H1 (cell line): ENCODE measurements around the gene KCNQ1. TPM values are rescaled to one million over a fixed set of nuclear protein-coding genes. Genes with fewer than 3 reads are reported as not detected.
A peak's percentile ranks its signal among the peaks of the same experiment; 100 is the strongest.

Experiments used
- CTCF ChIA-PET: fragments of 300-600 bp; sonication (Branson Sonifier 250); formaldehyde crosslinking; loops from one replicate; lab custom pipeline; 2021; ENCODE audit not compliant: partially characterized antibody; lab: Charles Lee
- POLR2A ChIA-PET: fragments of 300-600 bp; sonication (Branson Sonifier 250); formaldehyde crosslinking; loops from one replicate; lab custom pipeline; 2021; ENCODE audit warnings: inconsistent platforms; ENCODE audit not compliant: partially characterized antibody; lab: Charles Lee
- DNase-seq, 2 experiments: peaks; one replicate each; pipeline versions ENCODE4 v3.0.0 to v3.0.0-alpha.2; 2010 to 2022; ENCODE audit warnings: low spot score in 2 of 2, low read depth in 1 of 2, mixed read lengths in 1 of 2
- FAIRE-seq: peaks from 2 replicates; lab custom pipeline; 2011; peaks lifted over from hg19 to GRCh38; lab: Jason Lieb, UNC
- H2AFZ ChIP-seq: 2 replicates; pipeline ENCODE4 v1.8.1; 2012; ENCODE audit warnings: low read length, inconsistent platforms
- H2AK5ac ChIP-seq: 2 replicates; pipeline ENCODE4 v1.6.1; 2013; ENCODE audit warnings: low read depth, low read length
- H2BK120ac ChIP-seq: replicated peaks from 2 replicates; pipeline ENCODE3; 2013; ENCODE audit warnings: low read depth, low read length, inconsistent platforms
- H2BK12ac ChIP-seq: 2 replicates; pipeline ENCODE4 v1.6.1; 2013; ENCODE audit warnings: low read depth, low read length
- H2BK15ac ChIP-seq: 2 replicates; pipeline ENCODE4 v1.6.1; 2013; ENCODE audit warnings: low read length
- H2BK20ac ChIP-seq: 2 replicates; pipeline ENCODE4 v1.6.1; 2013; ENCODE audit warnings: low read length
- H2BK5ac ChIP-seq: 2 replicates; pipeline ENCODE4 v1.6.1; 2013; ENCODE audit warnings: low read depth, low read length
- H3K14ac ChIP-seq: 2 replicates; pipeline ENCODE4 v1.6.1; 2013; ENCODE audit warnings: inconsistent platforms; ENCODE audit not compliant: insufficient read length
- H3K18ac ChIP-seq: 2 replicates; pipeline ENCODE4 v1.6.1; 2013; ENCODE audit warnings: low read length; ENCODE audit errors: extremely low read depth
- H3K23ac ChIP-seq: 2 replicates; pipeline ENCODE4 v1.6.1; 2013; ENCODE audit warnings: inconsistent platforms; ENCODE audit not compliant: insufficient read length
- H3K23me2 ChIP-seq: 2 replicates; pipeline ENCODE4 v1.6.1; 2013; ENCODE audit warnings: low read depth, low read length
- H3K27ac ChIP-seq: 2 replicates; pipeline ENCODE4 v1.6.1; 2011; ENCODE audit warnings: low read depth, low read length, inconsistent platforms
- H3K27me3 ChIP-seq, 4 experiments: replicated peaks in 1 of 4; 1 replicate in 1 of 4; 2 replicates in 3 of 4; pipeline versions ENCODE4 v1.6.1 to v1.8.1; 2011 to 2013; ENCODE audit warnings: low read length in 3 of 4, mild to moderate bottlenecking in 3 of 4, inconsistent platforms in 2 of 4, mixed read lengths in 2 of 4, moderate library complexity in 1 of 4; ENCODE audit not compliant: control insufficient read depth in 3 of 4, insufficient read depth in 3 of 4; ENCODE audit errors: extremely low read depth in 1 of 4
- H3K36me3 ChIP-seq, 4 experiments: 2 replicates each; pipeline versions ENCODE4 v1.6.1 to v1.8.1; 2011 to 2013; ENCODE audit warnings: mild to moderate bottlenecking in 4 of 4, low read length in 3 of 4, moderate library complexity in 2 of 4, control low read depth in 1 of 4, inconsistent platforms in 1 of 4; ENCODE audit not compliant: insufficient read depth in 4 of 4, control insufficient read depth in 2 of 4
- H3K4ac ChIP-seq: replicated peaks from 2 replicates; pipeline ENCODE3; 2013; ENCODE audit warnings: low read length, low read depth, mixed read lengths, inconsistent platforms; ENCODE audit not compliant: insufficient read length
- H3K4me1 ChIP-seq, 4 experiments: replicated peaks in 1 of 4; 1 replicate in 1 of 4; 2 replicates in 3 of 4; pipeline versions ENCODE4 v1.6.1 to v1.8.1; 2011 to 2013; ENCODE audit warnings: low read length in 3 of 4, inconsistent platforms in 2 of 4, mixed read lengths in 1 of 4; ENCODE audit not compliant: insufficient read depth in 4 of 4, control insufficient read depth in 3 of 4
- H3K4me2 ChIP-seq, 2 experiments: 2 replicates each; pipeline versions ENCODE4 v1.6.1 to v1.8.1; 2011 to 2013; ENCODE audit warnings: low read depth in 2 of 2, low read length in 2 of 2, control low read depth in 1 of 2, inconsistent platforms in 1 of 2, mild to moderate bottlenecking in 1 of 2; ENCODE audit not compliant: insufficient read depth in 1 of 2
- H3K4me3 ChIP-seq, 4 experiments: fragments of 200-600, 300-600 bp in 1 of 4; sonication (generic), shearing (Covaris generic), sonication (Bioruptor Twin) in 1 of 4; 2 replicates each; pipeline versions ENCODE4 v1.5.1 to v1.8.1; 2011 to 2016; ENCODE audit warnings: low read length in 4 of 4, low read depth in 3 of 4, control low read depth in 2 of 4, inconsistent platforms in 2 of 4, mild to moderate bottlenecking in 2 of 4, mixed read lengths in 1 of 4, moderate library complexity in 1 of 4; ENCODE audit not compliant: insufficient read depth in 2 of 4; ENCODE audit errors: extremely low read depth in 1 of 4
- H3K56ac ChIP-seq: replicated peaks from 2 replicates; pipeline ENCODE3; 2013; ENCODE audit warnings: low read depth, mild to moderate bottlenecking, mixed read lengths, low read length, inconsistent platforms; ENCODE audit not compliant: insufficient read length
- H3K79me1 ChIP-seq: 2 replicates; pipeline ENCODE4 v1.6.1; 2013; ENCODE audit warnings: low read depth, low read length, control low read depth
- H3K79me2 ChIP-seq, 2 experiments: 2 replicates each; pipeline versions ENCODE4 v1.6.1 to v1.8.1; 2012 to 2013; ENCODE audit warnings: low read length in 2 of 2, mild to moderate bottlenecking in 2 of 2, inconsistent platforms in 1 of 2; ENCODE audit not compliant: insufficient read depth in 2 of 2, control insufficient read depth in 1 of 2
- H3K9ac ChIP-seq, 4 experiments: replicated peaks in 1 of 4; 1 replicate in 1 of 4; 2 replicates in 3 of 4; pipeline versions ENCODE4 v1.6.1 to v1.8.1; 2011 to 2013; ENCODE audit warnings: low read depth in 3 of 4, low read length in 3 of 4, control low read depth in 2 of 4, mild to moderate bottlenecking in 2 of 4, moderate library complexity in 2 of 4, inconsistent platforms in 1 of 4; ENCODE audit errors: extremely low read depth in 1 of 4
- H3K9me3 ChIP-seq, 2 experiments: 2 replicates each; pipeline versions ENCODE4 v1.6.1 to v1.8.1; 2012 to 2013; ENCODE audit warnings: mild to moderate bottlenecking in 2 of 2, moderate library complexity in 2 of 2, control low read depth in 1 of 2, inconsistent platforms in 1 of 2, low read depth in 1 of 2, low read length in 1 of 2, mixed read lengths in 1 of 2; ENCODE audit not compliant: insufficient read depth in 2 of 2
- H4K20me1 ChIP-seq, 2 experiments: replicated peaks in 1 of 2; 2 replicates each; pipeline versions ENCODE3 to v1.8.1; 2011 to 2013; ENCODE audit warnings: inconsistent platforms in 2 of 2, low read length in 2 of 2, mild to moderate bottlenecking in 1 of 2; ENCODE audit not compliant: insufficient read depth in 2 of 2, control insufficient read depth in 1 of 2
- H4K5ac ChIP-seq: 2 replicates; pipeline ENCODE4 v1.6.1; 2013; ENCODE audit warnings: low read length, low read depth, mixed read lengths, inconsistent platforms; ENCODE audit not compliant: insufficient read length
- H4K8ac ChIP-seq: 2 replicates; pipeline ENCODE4 v1.8.0; 2013; ENCODE audit warnings: mild to moderate bottlenecking, moderate library complexity, low read length, inconsistent platforms; ENCODE audit not compliant: insufficient read depth; ENCODE audit errors: extremely low read depth
- H4K91ac ChIP-seq: replicated peaks from 2 replicates; pipeline ENCODE3; 2013; ENCODE audit warnings: low read length, mixed read lengths, inconsistent platforms; ENCODE audit not compliant: insufficient read length
- BCL11A ChIP-seq, 2 experiments: IDR thresholded peaks; one replicate each; pipeline ENCODE4 v1.6.1; 2011; ENCODE audit warnings: low read depth in 2 of 2, low read length in 2 of 2, mild to moderate bottlenecking in 2 of 2
- CEBPB ChIP-seq: IDR thresholded peaks from 2 replicates; pipeline ENCODE4 v1.6.1; 2012; ENCODE audit warnings: low read depth, low read length
- CHD1 ChIP-seq: IDR thresholded peaks from 2 replicates; pipeline ENCODE4 v1.6.1; 2012; ENCODE audit warnings: low read depth, low read length, improper control_type of control experiment
- EZH2 ChIP-seq: fragments of 200-600 bp; sonication (generic); IDR thresholded peaks from 2 replicates; pipeline ENCODE4 v1.7.1; 2012; ENCODE audit warnings: low read depth, mild to moderate bottlenecking, moderate library complexity, low read length, inconsistent platforms; ENCODE audit not compliant: severe bottlenecking
- GABPA ChIP-seq: IDR thresholded peaks from 2 replicates; pipeline ENCODE4 v1.6.1; 2011; ENCODE audit warnings: mild to moderate bottlenecking, low read length, moderate library complexity, borderline replicate concordance; ENCODE audit not compliant: insufficient read depth
- GTF2F1 ChIP-seq: IDR thresholded peaks from 2 replicates; pipeline ENCODE4 v1.6.1; 2012; ENCODE audit warnings: low read depth, low read length, improper control_type of control experiment, borderline replicate concordance
- HDAC2 ChIP-seq, 2 experiments: fragments of 300-600 bp in 1 of 2; sonication (generic) in 1 of 2; IDR thresholded peaks; 2 replicates each; pipeline ENCODE4 v1.6.1; 2011 to 2012; ENCODE audit warnings: low read depth in 2 of 2, low read length in 2 of 2, mild to moderate bottlenecking in 2 of 2, moderate library complexity in 2 of 2, borderline replicate concordance in 1 of 2, inconsistent platforms in 1 of 2
- KDM1A ChIP-seq: fragments of 200-600, 300-600 bp; sonication (generic); IDR thresholded peaks from 2 replicates; pipeline ENCODE4 v1.7.1; 2016; ENCODE audit warnings: mild to moderate bottlenecking, low read length, borderline replicate concordance
- NRF1 ChIP-seq: IDR thresholded peaks from 2 replicates; pipeline ENCODE4 v1.6.1; 2011; ENCODE audit warnings: mild to moderate bottlenecking, low read depth, low read length, improper control_type of control experiment
- POLR2AphosphoS5 ChIP-seq: IDR thresholded peaks from 2 replicates; pipeline ENCODE4 v1.6.1; 2011; ENCODE audit warnings: low read depth, low read length
- RFX5 ChIP-seq: IDR thresholded peaks from 2 replicates; pipeline ENCODE4 v1.6.1; 2011; ENCODE audit warnings: low read depth, low read length, improper control_type of control experiment, borderline replicate concordance
- SRF ChIP-seq: IDR thresholded peaks from 2 replicates; pipeline ENCODE4 v1.6.1; 2011; ENCODE audit warnings: mild to moderate bottlenecking, low read depth, low read length, moderate library complexity
- TCF12 ChIP-seq: IDR thresholded peaks from 2 replicates; pipeline ENCODE4 v1.6.1; 2011; ENCODE audit warnings: low read depth, mild to moderate bottlenecking, low read length
- WGBS, 2 experiments: shearing (Covaris generic) in 1 of 2; methylation state at CpG; one replicate each; pipeline versions ENCODE4 v1.1.6 to v1.1.7; 2013 to 2015; ENCODE audit warnings: low lambda C conversion rate in 2 of 2, mixed read lengths in 2 of 2, inconsistent platforms in 1 of 2, low coverage in 1 of 2, missing lambda C conversion rate in 1 of 2; ENCODE audit not compliant: insufficient replicate concordance in 2 of 2, insufficient coverage in 1 of 2, insufficient read length in 1 of 2; ENCODE audit errors: extremely low coverage in 1 of 2, missing lambda C conversion rate in 1 of 2; 5-methylcytosine and 5-hydroxymethylcytosine counted together
- polyA plus RNA-seq, 7 experiments: library from polyadenylated mRNA; depleted of rRNA in 3 of 7; stranded (reverse) in 5 of 7; unstranded in 2 of 7; fragments of >200 nt in 5 of 7; fragments of 200-250 nt in 2 of 7; gene quantifications; 1 replicate in 5 of 7; 2 replicates in 1 of 7; 4 replicates in 1 of 7; pipeline versions ENCODE4 v1.2.1 to v1.2.3, GENCODE V29; 2011 to 2013; ENCODE audit warnings: missing spikeins in 2 of 7, mixed read lengths in 2 of 7
- total RNA-seq: library from RNA; stranded (reverse); fragmentation: NEBNext Ultra II Directional; extraction: Animal tissue kit (Norgen Biotek cat#: 25700); gene quantifications from 2 replicates; pipeline ENCODE4 v1.2.1, GENCODE V29; 2021

Gene KCNQ1
- total and polyA plus RNA-seq, 2 of the 8 experiments (the other 6 are each of a cell fraction or from before 2014, with no cell fraction given), result 1.9 to 2.0 TPM

GRCh38 chr11:2838676-2839294 is 394.0 kb downstream of the KCNQ1 start:
- Histone ChIP-seq H4K5ac (no peak overlapping the region), H3K4me3 (no peak overlapping the region), H2BK5ac (no peak overlapping the region), H3K9ac (no peak overlapping the region), H2BK20ac (no peak overlapping the region), H3K23ac (no peak overlapping the region), H2BK120ac (no peak overlapping the region), H3K9me3 (no peaks in the 10 kb centered on the region), H4K91ac (no peak overlapping the region), H2AFZ (no peak overlapping the region), H3K36me3 (no peaks in the 10 kb centered on the region), H2BK12ac (peak overlapping the region; percentile 87; the same call in 1 of the 2 replicates), H3K79me2 (no peaks in the 10 kb centered on the region), H4K8ac (no peak overlapping the region; the same call in 1 of the 2 replicates), H2BK15ac (no peak overlapping the region), H3K27me3 (peaks cover 0 to 11% (median 5%) of the 10 kb centered on the region in 4 experiments; a peak in 3 of 7 replicates), H3K27ac (no peak overlapping the region), H3K79me1 (no peaks in the 10 kb centered on the region), H3K56ac (no peak overlapping the region), H3K14ac (no peak overlapping the region), H2AK5ac (no peak overlapping the region), H3K4me1 (peaks cover 0 to 21% (median 13%) of the 10 kb centered on the region in 4 experiments; a peak in 6 of 7 replicates), H3K4me2 (no peak overlapping the region), H4K20me1 (peaks cover 0 to 2% of the 10 kb centered on the region in 2 experiments), H3K4ac (no peak overlapping the region), H3K23me2 (no peaks in the 10 kb centered on the region), H3K18ac (peak overlapping the region; percentile 32; the same call in 1 of the 2 replicates)
- no peak for FAIRE-seq
- DNase-seq, result no peak
- ChIA-PET CTCF (interaction anchor here (1.4 kb wide), 1 partner anchor 49 kb away, joined by 4 read pairs; no protein-coding TSS in a partner anchor), POLR2A (no interaction called here)
- 83% methylated on average over 13 of the region's 25 CpGs; no CpG with 5 or more reads in 1 of the 2 experiments for WGBS, 2 experiments
- TF ChIP-seq RFX5, result no peak
- TF ChIP-seq GTF2F1, result no peak
- no peak for TF ChIP-seq GABPA
- no peak for TF ChIP-seq POLR2AphosphoS5
- no peak for TF ChIP-seq SRF
- no peak for TF ChIP-seq CHD1
- TF ChIP-seq CEBPB, result no peak
- TF ChIP-seq BCL11A (IDR thresholded peaks at IDR 0.05; ENCODE audit: low read depth in 2 of 2, low read length in 2 of 2), result no peak
- no peak for TF ChIP-seq KDM1A
- TF ChIP-seq TCF12, result no peak
- TF ChIP-seq HDAC2 (IDR thresholded peaks at IDR 0.05; ENCODE audit: borderline replicate concordance in 1 of 2, low read depth in 2 of 2, low read length in 2 of 2), result no peak
- TF ChIP-seq NRF1, result no peak
- TF ChIP-seq EZH2, result no peak
